GM19351 (cell line): ENCODE data around the gene ACTL7A.
"Not testable (repeated sequence)": the region's sequence is repeated elsewhere in the genome, so short reads cannot be mapped to it uniquely, and the experiment has no call there.

Experiments used
- ATAC-seq: cut with Tn5 transposase; IDR thresholded peaks from one replicate; pipeline ENCODE4 v1.9.1; 2021; ENCODE audit warnings: mild to moderate bottlenecking, moderate library complexity; ENCODE audit not compliant: unreplicated experiment

Gene ACTL7A

DNA sequence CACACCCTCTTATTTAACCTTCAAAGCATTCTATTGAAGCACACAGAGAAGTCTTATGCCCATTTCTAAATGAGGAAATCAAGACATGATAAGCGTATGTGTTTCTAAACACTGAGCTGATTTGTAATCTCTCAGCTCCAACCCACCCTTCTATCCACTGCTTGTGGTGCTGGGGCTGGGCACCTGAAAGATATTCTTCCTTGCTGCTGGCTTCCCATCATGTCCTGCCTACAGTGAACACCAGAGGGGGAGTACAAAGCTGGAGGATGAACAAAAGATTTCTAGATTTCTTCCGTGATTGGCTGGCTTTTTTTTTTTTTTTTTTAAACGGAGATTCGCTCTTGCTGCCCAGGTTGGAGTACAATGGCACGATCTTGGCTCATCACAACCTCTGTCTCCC is 14.4 kb downstream of the ACTL7A start:
- no peak for ATAC-seq

DNA sequence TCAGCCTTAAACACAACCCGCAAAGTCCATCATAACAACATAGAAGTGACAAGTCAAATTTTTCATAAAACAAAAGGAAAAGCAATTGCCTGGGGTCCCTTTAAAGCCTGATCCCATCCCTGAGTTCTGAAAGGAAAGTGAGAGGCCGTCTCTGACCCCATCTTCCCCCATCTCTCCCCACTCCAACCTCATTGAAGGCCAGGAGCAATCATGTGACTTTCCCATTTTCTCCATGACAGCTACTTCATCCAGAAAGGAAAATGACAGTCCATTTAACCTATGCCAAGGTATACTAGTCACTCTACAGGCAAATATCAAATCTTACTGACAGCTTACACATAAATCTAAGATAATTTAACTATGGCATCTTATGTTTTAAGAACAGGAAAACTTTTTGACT is 15.5 kb downstream of the ACTL7A start:
- no peak for ATAC-seq

DNA sequence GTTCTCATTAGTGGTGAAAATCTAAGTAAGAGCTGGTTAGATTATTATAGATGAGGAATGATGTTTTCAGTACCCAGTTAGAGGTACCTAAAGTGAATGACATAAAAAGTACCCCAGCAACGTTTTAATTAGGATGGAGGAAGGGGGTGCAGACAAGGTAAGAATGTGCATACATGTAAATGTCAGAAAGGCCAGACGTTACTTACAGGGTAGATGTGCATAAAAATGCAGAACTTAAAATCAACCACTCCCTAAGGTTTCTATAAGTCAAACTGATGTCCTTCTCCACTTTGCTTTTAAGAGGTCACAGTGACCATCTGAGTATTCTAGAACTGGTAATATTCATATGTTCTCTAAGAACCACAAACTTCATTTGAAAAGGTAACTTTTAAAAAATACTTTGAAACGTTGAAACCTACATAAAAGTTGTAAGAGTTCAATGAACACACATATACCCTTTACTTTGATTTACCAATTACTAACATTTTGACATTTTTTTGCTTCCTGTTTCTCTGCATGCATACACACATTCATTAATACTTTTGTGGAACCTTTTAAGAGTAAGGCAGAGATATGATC is 18.8 kb downstream of the ACTL7A start:
- no peak for ATAC-seq

DNA sequence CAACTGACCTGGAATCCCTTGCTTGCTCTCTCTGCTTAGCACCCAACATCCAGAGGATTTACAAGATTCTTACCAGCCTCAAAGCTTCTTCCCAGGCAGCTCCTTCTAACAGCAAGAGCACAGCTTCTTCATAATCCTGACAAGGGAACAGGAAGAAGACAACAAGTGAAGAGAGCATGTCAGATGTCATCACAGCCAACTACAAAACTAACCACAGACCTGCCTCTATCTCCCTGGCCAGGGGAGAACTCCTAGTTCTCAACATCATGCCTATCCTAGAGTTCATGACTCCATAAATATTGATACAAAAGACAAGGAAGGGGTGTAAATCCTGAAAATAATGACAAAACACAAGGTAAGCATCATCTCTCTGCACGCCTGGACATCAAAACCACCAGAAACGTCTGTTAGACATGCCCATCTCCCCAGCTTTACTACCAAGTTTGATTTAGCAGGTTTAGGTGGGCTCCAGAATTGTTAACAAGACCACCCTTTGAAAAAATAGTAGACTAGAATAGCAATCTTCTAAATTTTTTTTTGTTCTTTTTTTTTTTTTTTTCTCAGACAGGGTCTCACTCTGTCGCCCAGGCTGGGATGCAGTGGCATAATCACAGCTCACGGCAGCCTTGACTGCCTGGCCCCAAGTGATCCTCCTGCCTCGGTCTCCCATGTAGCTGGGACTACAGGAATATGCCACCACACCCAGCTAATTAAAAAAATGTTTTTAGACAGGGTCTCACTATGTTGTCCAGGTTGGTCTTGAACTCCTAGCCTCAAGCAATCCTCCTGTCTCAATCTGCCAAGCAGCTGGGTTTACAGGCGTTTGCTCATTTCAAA is 20.2 kb downstream of the ACTL7A start:
- no peak for ATAC-seq

DNA sequence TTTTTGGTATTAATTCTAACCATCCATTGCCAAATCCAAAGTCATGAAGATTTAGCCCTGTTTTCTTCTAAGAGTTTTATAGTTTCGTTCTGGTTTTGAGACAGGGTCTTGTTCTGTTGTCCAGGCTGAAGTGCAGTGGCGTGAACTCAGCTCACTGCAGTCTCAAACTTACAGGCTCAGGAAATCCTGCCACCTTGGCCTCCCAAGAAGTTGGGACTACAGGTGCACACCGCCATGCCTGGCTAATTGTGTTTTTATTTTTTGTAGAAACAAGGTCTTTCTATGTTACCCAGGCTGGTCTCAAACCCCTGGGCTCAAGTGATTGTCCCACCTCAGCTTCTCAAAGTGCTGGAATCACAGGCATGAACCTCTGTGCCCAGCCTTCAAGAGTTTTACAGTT is 21.0 kb downstream of the ACTL7A start:
- ATAC-seq, result no peak

DNA sequence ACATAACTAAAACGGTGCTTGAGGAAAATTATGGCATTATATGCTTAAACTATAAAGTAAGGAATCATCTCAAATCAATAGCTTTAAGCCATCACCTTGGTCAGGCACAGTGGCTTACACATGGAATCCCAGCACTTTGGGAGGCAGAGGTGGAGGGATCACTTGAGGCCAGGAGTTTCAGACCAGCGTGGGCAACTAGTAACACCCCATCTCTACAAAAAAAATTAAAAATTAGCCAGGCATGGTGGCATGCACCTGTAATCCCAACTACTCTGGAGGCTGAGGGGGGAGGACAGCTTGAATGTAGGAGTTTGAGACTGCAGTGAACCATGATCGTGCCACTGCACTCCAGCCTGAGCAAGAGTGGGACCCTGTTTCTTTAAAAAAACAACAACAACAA is 22.6 kb downstream of the ACTL7A start:
- no peak for ATAC-seq

DNA sequence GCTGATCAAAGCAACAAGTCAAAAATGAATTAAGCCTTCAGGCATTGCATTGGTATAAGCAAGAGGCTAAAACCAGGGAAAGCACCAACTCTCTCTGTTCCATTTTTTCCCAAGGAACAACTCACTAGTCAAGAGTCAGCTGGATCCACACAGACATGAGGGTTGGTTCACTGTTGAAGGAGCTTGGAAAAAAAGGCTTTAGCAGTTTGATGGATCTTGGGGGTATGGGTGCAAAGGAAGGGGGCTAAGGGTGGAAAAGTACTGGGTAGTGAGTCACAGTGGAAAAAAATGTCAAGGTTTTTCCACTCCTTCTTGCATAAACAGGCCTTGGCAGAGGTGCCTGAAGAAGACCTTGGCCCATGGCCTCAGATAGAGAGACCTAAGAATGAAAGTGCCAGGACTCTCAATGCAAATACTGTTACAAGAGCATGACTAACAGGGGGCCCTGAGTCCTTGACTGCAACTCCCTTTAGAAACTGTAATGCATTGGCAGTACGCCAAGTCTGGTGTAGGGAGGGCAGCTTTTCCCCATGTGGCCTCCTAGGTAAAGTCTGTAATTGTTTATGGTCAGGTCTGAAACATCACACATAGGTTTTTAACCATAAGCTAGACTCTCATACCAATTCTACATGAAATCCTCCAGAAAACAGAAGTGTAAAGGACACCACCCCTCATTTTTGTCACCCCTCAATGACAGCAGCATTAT is 23.7 kb downstream of the ACTL7A start:
- ATAC-seq, result peak; percentile 99

DNA sequence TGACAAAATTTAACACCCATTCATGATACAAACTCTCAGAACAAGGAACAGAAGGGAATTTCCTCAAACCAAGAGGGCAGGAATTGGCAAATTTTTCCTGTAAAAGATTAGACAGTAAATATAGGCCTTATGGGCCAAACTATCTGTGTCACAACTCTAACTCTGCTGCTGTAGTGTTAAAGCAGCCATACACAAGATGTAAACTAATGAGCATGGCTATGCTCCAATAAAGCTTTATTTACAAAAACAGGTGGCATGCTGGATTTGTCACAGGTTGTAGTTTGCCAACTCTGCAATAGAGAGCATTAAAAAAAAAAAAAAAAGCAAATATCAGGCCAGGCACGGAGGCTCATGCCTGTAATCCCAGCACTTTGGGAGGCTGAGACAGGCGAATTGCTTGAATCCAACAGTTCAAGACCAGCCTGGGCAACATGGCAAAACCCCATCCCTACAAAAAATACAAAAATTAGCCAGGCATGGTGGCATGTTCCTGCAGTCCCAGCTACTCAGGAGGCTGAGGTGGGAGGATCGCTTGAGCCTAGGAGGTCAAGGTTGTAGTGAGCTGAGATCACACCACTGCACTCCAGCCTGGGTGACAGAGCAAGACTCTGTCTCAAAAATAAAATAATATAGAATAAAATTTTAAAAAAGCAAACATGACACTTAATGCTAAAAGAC is 24.7 kb downstream of the ACTL7A start:
- ATAC-seq, result not testable (repeated sequence)

DNA sequence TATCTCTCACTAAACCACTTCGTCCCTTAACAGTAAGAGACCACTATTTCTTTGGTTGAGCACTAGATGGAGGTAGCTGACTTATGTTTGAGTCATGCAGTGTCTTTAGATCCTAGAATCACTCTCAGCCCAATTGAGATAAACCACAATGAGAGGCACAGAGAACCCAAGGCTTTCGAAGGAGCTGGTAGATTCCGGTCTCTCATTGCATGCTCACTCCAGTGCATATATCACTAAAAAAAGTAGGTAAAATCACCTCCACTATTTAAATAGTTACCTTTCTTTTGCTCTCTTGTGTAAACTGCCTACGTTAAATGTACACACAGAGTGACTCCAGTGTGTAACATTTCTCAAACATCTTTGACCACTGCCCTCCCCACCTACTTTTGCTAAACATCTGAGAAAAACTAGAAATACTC is 27.6 kb downstream of the ACTL7A start:
- no peak for ATAC-seq

DNA sequence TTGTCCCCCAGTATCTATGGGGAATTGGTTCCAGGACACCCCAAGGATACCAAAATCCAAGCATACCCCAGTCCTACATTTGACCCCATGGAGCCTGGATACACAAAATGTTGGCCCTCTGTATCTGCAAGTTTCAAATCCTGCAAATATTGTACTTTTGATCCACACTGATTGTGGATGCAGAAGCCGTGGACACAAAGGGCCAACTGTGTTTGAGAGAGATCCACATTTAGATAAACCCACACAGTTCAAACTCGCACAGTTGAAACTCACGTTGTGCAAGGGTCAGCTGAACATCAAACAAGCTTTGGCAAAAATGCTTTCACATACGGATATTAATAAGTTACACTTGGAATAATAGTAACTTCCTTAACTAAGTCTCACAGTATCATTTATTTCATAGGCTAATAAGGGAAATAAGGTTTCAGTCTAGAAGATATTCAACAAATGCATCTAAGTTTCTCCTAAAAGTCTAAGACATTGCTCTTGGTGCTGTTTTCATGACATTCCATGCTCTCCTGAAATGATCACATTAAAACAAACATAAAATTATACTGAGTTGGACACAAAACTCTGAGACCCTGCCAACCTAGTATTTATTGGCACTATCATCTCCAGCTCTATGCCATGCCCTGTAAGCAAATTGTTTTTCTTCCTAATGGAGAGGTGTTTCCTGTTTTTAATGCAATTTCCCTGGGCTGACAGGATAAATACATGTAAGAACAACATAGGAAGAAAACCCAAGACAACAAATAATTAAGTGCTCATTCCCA is 32.3 kb downstream of the ACTL7A start:
- ATAC-seq, result no peak

DNA sequence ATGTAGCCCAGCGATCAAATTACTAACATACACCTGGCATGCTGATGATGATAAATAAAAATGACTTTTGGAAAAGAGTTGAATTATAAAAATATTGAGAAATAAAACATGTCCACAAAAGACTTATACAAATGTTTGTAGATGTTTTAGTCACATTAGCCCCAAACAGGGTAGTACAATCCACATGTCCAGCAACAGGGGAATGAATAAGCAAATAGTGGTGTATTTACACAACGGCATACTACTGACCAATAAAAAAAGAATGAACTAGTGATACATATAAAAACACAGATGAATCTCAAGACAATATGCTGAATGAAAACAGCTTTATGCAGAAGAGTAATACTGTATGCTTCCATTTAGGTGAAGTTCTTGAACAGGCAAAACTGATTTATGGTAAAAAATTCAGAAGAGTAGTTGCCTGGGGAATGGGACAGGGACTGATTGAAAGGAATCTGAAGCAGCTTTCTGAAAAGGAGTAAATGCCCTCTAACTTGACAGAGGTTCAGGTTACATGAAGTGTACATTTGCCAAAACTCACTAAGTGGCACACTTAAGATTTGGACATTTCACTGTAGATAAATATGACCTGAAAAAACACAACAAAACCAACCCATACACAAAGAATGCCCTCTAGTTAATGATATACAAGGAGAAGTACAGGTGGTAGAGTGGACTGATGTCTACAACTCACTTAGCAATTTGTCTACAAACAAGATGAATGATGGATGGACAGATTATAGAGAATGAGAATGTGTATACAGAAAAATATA is 35.4 kb downstream of the ACTL7A start:
- ATAC-seq, result no peak

DNA sequence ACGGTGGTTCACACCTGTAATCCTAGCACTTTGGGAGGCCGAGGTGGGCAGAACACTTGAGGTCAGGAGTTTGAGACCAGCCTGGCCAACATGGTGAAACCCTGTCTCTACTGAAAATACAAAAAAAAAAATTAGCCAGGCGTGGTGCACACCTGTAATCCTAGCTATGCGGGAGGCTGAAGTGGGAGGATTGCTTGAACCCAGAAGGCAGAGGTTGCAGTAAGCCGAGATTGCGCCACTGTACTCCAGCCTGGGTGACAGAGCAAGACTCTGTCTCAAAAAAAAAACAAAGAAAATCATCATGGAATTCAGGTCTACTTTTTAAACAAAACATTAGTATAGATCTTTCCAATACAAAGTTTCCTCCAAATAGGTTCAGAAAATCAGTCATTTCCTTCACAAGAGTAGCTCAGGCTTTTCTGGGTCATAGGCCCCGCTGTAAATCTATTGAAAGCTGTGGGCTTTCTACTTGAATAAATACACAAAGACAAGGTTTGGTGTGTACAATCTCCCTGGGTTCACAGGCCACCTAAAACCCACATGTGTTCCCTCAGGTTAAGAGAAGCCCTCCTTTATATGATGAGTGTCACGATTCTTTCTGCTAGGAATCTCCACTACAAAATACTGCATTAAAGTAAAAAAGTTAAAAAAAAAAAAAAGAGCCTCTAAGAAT is 37.1 kb downstream of the ACTL7A start:
- not testable (repeated sequence) for ATAC-seq

DNA sequence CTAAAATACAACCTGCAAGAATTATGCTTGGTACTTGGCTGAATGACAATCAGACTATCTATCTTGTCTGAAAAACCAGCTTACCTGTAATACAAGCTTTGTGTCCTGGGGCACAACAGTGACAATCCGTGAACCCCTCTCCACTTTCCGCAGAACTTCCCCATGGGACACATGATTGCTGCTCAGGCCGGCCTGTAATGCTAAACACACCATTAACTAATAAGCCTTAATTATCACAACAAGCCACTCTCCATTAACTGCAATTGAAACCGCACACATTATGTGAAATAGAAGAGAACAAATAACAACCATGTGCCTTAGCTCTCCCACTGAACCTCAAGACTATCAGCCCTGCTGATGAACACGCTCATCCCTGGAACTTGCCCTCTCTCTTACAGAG is 38.1 kb downstream of the ACTL7A start:
- ATAC-seq, result no peak

DNA sequence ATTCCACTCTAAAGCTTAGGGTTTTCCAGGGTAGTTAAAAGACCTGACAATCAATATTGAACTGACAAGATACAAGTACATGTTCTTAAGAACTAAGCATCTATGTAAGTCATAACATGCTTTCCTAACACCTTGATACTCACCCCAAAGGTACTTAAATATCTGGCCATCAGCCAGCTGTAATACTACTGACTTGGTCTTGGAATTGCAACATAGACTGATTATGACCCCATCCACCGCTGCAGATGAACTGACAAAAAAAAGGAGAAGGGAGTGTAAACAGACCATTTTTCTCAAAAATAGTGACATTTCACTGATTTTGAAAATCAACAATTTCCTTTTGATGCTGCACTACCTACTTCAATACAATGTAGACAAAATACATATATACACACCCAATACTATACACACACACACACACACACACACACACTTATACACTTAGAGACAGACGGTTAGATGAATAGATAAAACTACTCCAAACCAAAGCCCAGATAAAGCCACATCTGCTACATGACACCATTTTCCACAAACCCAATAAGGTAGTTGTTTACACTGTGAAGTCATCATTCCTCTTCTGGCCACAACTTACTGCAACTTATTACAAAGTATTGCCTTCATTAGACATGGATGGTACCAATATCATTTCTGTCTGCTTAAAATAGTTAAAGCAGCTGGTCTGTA is 41.5 kb downstream of the ACTL7A start:
- ATAC-seq, result no peak

DNA sequence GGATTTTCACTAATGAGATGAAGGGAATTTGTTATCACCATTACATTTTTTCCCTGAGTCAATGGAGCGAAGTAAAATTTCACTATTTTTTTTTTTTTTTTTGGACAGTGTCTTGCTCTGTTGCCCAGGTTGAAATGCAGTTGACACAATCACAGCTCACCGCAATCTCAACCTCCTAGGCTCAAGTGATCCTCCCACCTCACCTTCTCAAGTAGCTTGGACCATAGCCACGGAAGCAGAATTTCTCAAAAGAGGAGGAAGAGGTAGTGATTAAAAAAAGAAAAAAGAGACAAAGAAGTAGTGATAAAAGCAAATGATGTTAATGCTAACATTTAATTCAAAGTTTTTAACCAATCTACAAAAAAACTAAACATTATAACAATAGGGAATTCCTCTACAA is 42.1 kb downstream of the ACTL7A start:
- ATAC-seq, result no peak

DNA sequence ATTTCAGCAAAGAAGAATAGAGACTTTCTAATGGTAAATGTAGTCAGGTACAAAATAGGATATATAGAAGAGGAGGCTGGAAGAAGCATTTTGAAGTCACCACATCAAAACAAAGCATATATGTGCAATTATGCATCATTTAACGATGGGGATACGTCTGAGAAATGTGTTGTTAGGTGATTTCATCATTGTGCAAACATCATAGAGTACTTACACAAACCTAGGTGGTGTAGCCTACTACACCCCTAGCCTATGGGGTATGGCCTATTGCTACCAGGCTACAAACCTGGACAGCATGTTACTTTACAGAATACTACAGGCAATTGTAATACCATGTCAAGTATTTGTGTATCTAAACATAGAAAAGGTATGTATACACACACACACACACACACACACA is 43.4 kb downstream of the ACTL7A start:
- no peak for ATAC-seq

DNA sequence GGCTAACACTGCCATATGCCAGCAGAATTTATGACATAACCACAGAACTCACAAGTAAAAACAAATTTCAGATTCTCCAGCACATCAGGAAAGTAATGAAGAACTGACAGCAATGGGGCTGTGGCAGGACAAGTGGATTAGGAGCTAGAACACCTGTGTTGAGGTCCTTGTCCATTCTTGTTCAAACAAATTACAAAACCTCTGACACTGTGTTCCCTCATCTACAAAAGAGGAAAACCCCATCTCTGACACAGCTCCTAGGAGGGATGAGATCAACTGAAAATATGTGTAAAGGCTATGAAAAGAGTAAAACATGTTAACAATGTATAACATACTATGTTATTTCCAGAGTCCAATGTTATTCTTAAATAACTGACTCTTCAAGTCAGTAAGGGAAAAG is 48.3 kb downstream of the ACTL7A start:
- no peak for ATAC-seq

DNA sequence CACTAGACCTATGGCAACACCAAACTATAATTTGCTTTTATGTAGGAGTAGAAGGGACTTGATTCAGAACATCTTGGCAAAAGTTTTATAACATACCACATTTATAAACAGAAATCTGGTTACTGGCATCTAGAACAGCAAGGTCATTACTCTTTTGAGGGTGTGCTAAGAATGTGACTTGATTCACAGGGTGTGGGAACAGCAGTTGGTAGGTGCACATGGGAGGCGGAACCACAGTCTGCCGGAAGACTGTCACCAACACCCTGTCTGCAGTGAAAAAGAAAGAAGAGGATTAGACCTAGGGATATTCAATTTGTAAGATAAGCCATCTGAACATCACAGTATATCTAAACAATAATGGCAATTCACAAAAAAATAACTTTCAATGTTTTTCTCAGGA is 48.8 kb downstream of the ACTL7A start:
- no peak for ATAC-seq

DNA sequence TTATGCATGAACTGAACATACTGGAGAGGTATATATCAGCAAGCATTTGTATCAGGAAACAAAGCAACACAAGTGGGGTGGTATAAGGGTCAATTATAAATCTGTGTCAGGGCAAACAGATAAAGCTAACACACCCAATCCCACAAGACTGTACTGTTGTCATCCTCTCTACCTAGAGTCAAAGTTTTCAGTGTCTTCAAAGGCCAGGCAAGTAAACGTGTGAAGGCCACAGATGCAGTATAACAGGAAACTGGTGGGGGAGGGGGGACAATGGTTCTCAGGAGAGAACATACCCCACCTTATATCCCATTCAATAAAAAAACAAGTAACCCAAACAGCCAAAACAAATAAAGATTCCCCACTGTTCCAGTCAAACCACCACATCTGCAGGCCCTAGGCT is 49.8 kb downstream of the ACTL7A start:
- no peak for ATAC-seq
